Effector CD4-positive, alpha-beta T cell (primary cell): ENCODE data around the gene PIEZO1.

Source experiments
- DNase-seq: peaks from one replicate; pipeline ENCODE4 v3.0.0-alpha.2; 2020

Gene PIEZO1

DNA sequence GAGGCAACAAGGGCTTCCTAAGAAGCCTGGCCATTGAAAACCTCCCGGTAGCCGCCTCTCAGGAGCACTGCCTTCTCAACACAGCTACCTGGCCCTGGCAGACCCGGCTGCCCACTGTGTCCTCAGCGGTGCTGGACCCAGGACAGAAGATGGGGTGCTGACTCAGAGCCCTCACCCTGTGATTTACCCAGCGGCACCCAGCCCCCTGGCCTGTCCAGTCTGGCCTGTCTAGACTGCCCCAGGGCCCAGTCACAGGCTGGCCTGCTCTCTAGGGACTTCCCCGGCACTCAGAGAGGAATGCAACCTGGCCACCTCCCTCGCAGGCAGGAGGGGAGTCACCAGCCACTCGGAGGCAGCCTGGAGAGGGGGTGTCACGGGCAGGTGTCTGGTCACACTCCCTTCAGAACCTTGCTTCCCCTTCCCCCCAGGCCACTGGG lies 20.1 kb downstream of the PIEZO1 start:
- no peak for DNase-seq

DNA sequence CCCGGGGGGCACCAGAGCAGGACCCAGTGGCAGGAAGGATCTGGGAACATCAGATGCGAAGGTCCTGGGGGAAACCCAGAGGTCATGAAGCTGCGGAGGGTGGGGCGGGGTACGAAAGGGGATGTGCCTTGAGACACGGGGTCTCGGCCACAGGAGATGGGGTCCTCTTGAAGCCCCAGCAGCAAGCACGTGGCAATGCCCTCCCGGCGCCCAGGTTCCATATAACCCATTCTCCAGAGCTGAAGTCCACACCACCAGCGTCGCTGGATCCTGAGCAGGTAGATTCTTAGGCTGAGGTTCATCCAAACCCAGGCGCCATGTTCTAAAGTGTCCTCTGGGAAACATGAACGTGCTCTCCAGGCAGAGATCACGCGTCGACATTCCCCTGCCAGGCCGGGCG lies 20.9 kb downstream of the PIEZO1 start:
- no peak for DNase-seq

DNA sequence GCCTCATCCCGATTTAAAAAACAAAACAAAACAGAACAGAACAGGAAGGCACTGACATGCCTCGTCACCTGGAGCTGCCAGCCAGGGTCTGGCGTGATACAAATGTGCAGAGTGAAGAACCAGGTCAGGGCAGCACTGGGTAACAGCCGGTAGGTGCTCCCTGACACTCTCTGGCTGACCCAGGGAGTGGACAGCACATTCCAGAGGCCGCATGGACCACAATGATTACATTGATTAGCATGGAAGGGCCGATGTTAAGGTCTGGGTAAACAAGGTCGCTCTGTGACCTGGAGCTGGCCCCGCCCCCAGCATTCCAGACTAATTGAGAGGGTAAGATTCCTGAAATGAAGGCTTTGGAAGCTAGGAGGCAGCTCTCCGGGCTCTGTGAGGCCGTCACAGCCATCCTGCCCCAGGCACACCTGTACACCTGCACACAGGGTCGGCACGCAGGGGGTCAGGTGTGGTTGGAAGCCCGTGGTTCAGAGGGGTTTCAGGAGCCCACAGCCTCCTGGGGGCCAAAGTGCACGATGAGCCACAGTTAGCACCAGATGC lies 21.4 kb downstream of the PIEZO1 start:
- DNase-seq: no peak

DNA sequence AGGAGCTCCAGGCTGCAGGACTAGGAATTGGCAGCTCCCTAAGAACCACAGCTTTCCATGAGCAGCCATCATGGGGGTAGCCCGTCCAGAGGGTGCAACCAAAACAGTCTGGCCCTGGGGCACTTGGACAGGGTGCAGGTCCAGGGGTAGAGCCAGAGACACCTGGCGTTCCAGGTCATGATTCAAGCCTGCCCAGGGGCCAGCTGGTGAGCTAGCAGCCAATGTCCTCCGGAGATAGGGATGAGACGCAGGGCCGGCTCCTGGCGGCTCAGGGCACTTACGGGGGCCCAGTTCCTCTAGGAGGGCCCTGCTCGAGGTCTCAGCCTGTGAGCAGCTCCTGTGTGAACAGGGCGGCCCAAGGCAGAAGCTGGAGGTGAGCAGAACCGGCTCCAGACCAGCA lies 22.1 kb downstream of the PIEZO1 start:
- no peak for DNase-seq

DNA sequence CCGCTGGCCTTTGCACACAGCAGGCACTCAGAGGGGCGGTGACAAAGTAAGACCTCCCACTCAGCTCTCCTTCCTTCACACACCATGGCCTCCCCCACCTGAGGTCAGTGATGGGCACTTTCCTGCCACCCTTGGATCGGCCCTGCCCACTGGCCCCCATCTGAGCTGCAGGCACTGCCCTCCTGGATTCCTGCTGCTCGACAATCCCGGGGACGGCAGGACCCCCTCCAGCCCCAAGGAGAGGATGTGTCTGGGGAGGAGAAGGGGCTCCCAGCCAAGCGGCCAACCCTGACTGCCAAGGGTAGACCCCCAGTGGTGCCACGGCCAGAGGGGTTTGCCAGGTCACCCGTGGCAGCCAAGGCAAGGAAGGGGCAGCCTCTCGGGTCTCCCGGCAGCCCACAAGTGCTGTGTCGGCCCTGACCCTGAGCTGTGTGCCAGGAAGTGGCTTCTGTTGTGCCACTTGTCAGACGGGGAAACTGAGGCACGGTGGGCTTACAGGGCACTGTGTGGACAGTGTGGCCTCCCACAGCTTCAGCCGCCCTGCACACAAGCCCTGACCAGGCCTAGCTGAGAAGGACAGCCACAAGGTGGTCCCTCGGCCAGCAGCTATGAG lies 22.7 kb downstream of the PIEZO1 start:
- DNase-seq: no peak

DNA sequence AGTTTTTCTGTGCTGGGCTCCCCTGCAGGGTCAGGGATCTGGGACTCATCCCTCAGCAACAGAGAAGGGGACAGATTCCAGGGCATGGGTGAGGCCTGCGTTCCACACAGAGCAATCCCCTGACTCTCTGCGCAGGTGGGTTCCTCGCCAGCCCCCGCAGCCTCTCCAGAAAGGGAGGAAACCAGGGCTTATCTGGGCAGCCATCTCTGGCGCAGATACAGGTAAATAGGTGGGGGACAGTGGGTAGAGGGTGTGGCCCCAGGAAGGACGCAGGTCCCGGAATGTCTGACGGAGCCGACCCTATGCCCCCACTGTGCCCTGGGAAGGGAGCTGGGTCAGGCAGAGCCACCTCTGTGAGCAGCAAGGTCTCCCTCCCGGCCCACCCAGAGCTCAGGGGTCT lies 23.2 kb downstream of the PIEZO1 start:
- no peak for DNase-seq

DNA sequence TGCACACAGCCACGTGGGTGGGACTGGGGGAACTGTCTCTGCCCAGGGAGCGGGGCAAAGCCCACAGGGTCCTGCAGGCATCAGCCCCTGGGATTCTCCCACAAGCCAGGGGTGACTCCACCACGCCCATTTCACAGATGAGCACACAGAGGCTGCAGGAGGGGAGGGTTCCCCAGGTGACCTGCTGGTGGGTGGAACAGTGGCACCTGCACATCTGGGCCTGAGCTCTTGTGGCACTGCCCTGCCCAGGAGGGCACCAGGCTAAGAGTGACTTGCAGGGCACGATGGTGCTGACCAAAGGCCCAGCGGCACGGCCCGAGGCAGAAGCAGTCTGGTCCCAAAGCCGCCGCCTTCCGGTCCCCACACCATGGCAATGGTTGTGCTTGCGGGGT lies 23.9 kb downstream of the PIEZO1 start:
- DNase-seq: no peak

DNA sequence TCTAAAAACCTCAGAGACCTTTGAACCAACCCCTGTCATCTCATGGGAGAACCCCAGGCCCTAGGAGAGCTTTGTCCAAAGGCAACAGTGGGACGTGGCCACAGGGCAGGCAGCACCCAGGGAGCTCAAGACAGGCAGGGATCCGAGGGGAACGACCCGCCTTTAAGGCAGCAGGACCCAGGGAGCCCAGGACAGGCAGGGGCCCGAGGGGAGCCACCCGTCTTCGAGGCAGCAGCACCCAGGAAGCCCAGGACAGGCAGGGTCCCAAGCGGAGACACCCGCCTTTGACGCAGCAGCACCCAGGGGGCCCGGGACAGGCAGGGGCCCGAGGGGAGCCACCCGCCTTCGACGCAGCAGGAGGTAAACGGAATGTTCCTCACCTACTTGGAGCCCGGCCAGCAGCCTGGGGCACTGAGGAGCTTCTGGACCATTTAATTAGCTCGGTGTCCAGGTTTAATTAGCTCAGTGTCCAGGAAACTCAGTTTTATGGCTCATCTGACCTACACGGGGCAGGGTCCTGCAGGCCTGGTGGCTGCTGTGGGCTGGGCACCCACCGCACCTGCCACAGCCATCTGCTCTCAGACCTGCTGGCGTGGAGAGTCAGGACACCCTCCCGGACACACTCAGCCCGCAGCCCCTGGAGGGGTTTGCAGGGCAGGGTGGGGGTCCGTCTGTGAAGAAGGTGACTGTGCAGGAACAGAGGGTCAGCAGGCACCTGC lies 24.4 kb downstream of the PIEZO1 start:
- no peak for DNase-seq

DNA sequence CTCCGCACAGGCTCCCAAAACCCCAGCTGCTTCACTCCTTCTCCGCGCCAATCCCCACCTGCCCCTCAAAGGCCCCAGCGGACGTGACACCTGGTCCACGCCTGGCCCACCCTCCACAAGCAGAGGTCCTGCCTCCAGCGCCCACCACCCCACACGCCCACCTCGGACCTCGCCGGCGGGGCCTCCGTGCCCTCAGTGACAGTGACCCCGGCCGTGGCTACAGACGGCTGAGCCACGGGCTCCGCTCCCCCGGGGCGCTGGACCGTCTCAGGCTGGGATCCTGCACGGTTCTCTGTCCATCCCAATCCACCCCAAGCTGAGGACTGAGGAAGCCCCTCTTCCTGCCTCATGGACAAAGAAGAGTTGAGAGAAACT lies 25.1 kb downstream of the PIEZO1 start:
- no peak for DNase-seq

DNA sequence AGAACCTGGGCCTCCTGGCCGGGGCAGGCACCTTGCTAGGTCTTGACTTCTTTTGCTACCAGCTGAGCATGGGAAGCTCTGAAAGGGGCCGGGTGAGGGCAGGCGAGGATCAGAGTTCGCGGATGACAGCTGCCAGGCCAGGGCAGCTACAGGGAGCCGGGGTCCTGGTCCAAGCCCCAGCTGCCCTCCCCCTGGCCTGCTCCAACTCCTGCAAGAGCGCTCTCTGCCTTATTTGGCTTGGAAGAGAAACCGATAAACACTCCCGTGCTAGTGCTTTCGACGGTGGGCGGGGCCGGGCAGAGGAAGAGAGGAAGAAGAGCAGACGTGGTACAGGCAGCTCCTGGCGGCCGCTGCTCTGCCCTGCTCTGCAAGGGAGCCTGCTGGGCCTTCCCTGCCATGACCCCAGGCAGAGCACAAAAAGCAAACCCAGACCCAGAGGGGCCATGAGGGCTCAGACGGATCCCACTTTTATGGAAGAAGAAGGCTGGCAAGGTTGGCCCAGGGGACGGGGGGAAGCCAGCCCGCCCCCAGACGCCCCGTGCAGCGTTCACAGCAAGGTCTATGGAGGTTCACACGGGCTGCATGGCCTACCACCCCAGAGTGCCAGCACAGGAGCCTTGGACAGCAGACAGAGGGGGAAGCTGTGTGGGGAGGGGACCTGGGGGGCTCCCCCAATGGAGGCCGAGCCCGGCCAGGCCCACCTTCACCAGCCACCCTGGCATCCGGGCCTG lies 25.6 kb downstream of the PIEZO1 start:
- peak; percentile 34 for DNase-seq

DNA sequence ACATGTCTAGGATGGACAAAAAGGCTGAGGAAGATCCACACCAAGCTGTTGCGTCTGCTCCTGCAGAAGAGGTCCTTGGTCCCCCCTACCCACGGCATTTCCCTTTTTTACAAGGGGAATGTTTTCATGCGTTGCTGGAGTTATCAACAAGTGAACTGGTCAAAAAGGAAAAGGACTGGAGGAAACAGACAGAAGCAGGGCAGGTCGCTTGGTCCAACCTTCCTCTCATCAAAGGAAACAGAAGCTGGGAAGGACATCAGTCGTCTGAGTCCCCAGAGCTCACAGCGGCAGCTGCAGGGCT lies 26.1 kb downstream of the PIEZO1 start:
- DNase-seq: no peak

DNA sequence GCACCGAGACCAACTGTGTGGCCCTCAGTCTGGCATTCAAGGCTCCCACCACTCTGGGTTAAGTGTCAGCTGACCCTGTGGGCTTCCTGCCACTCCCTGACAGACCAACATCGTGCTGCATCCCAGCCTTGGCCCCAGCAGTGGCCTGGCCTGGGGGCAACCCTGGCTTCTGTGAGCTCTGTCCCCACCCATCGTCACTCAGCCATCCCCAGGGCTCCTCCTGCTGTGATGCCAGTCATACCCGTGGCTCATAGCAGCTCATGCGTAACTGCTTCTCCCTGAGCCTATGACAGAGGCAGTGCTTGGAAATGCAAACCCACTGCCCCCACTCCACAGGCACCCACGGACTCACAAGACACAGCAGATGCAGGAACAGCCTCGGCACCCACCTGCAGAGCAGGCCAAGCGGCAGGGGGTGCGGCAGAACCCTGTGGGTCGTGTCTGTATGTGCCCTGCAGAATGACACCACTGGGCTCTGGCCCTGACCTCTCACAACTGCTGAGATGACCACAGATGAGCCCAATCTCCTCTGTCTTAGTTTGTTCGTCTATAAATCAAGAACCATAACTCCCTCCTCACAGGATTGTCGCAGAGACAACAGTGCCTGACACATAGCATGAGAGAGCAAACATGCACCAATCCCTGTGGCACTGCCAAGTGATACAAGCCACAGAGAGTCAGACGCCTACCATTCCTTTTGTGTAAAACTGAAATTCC lies 26.6 kb downstream of the PIEZO1 start:
- DNase-seq: no peak

DNA sequence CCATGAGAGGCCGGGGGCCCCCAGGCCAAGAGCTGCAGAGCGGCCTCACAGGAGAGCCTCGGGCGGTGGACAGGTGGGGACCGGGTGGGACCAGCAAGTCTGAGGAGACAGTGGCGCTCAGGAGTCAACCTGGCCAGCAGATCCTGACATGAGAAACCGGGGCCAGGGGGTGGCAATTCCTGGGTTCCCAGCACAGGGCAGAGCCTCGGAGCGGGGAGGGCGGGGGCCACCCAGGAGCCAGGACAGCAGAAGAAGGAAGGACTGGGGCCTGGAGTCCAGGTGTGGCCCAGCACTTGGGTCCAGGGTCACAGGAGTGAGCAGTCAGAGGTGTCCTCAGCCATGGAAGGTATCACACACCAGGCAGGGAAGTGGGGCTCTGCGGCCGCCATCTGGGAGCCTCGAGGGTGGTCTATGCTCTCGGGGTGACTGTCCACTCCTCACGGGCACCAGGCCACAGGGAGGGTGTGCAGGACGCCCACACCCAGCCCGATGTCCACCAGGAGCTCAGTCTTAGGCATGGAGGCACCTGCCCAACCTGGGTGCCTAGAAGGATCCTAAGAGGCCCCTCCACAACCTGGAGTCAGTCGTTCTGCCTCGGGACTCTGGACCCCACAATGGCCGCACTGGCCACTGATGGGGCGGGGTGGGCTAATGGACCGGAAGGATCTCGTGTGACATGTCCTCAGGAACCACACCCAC lies 29.1 kb downstream of the PIEZO1 start:
- DNase-seq: no peak

DNA sequence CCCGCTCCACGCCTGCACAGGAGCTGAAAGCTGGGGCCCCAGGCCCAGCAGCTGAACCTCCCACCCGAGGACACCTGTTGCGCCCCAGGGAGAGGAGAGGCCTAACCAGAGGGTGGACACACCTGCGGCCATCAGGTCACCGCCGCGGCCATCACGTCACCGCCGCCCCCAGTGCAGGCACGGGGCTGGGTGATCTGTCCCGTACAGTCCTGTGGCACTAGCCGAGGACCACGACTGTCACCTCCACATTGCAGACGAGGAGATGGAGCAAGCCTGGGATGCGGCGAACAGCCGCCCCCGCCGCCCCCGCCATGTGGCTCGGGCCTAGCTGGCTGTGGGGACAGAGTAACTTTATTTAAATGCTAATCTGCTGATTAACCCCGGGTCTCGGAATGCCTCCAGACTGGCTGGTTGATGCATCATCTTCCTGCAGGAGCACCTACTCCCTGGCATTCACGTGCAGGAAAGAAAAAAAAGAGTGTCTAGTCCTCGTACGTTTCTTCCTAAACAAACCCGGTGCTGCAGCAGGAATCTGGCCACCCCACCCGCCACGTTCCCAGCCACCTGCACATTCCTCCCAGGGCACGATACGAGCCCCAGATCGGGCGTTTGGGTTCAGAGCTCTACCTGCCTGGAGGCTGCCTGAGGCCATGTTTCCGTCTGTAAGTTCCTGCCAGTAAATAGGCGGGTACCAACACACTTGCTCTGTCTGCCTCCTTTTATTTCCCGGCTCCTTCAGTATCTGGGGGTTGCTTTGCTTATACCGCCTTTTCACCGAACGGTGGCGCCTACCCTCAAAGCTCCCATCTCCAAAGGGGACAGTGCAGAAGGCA lies 29.9 kb downstream of the PIEZO1 start:
- DNase-seq: no peak

DNA sequence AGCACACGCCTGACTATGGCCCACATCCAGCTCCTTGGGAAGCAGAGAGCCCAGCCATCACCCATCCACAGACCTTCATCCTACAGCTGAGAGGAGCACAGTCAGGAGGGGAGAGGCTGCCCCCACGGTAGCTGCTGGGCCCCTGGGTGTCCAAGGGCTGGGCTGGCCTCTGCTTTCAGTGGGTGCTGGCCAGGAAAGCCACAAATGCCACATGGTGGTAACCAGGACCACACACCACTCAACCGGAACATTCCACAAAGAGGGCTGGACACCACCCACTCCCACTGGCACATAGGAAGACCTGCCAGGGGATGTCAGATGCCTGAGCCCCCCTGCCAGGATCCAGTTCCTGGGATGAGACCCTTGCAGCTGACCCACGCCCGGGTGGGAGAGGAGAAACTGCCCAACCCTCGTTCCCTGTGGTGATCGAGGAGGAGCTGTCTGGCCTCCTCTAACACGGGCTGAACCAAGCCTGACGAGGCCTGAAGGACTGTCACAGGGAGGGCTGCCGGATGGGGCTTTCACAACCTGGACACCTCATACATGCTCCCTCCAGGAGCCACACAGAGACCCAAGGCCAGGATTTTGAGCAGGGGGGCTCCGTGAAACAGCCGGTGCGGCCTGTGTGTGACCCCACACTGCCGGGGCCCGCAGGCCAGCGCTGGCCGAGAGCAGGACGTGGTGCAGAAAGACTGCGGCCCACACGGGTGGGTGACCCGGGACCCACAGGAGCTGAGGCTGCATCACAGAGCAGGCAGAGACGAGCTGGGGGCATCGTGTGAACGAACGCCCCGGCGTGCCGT lies 30.7 kb downstream of the PIEZO1 start:
- no peak for DNase-seq

DNA sequence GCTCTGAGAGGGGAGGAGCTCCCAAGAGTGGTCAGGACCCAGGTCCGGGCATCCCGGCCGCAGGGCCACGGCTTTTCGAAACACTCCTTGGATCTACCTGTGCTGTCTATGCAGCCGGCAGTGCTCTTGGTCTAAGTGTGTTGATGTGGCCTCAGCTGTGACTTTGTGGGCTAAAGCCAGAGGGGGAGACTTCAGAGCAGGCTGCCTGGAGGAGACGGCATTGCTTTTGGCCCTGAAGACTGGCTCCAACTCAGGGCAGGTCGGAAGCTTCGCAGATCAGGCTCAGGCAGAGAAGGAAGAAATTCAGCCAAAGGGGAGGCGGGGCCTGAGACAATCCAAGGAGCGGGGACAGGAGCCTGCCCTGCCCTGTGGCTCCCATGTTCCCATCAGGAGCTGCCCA lies 31.4 kb downstream of the PIEZO1 start:
- no peak for DNase-seq

DNA sequence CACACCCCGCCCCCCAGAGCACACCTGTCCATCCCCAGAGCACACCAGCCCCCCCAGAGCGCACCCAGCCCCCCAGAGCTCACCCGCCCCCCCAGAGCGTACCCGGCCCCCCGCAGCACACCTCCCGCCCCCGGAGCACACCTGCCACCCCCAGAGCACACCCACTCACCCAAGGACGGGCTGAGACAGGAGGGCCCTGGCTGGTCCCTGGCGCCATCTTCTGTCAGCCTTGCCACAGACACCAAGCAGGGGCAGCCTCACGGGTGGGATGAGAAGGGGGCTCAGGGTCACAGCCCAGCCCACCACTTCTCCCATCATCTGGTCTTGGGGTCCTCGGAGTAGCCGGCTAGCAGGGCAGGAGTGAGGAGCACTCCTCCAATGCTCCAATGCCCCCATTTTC lies 31.8 kb downstream of the PIEZO1 start:
- no peak for DNase-seq

DNA sequence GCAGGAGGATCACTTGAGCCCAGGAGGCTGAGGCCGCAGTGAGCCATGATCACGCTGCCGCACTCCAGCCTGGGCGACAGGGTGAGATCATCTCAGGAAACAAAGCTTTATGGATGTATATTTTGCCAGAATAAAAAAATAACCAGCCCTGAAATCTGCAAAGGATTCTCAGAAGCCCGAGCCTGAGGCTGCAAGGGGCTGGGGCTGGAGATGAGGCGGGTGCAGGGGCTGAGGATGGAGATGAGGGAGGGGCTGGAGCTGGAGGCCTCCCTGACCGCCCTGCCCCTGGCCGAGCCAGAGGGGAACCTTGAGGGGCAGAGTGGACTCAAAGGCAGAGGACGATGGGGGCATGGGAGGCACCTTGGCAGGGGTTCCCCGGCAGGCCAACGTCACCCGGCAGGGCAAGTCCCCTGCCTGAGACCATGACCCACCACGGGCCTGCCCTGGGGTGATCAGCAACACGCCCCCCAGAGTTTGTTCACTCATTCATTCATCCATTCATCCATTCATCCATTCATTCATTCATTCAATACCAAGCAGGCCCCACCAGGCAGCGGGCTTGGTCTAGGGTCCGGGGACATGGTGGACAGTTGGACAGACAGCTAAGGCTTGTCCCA lies 32.5 kb downstream of the PIEZO1 start:
- no peak for DNase-seq

DNA sequence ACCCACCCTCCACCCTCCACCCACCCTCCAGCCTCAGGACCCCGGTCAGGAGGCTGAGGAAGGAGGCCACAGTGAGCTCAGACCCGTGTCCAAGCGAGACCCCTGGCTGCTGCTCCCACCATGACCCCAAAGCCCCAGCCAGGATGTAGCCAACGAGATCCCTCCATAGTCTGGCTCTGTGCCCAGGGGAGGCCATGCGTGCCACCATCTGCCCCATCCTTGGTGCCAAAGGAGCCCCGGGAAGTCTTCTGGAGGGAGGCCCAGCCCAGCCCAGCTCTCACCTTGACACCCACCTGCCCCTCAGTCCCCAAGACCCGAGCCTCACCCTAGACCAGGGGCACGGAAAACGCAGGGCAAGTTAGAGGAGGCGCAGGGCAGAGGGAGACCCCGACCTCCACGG lies 34.2 kb downstream of the PIEZO1 start:
- no peak for DNase-seq

DNA sequence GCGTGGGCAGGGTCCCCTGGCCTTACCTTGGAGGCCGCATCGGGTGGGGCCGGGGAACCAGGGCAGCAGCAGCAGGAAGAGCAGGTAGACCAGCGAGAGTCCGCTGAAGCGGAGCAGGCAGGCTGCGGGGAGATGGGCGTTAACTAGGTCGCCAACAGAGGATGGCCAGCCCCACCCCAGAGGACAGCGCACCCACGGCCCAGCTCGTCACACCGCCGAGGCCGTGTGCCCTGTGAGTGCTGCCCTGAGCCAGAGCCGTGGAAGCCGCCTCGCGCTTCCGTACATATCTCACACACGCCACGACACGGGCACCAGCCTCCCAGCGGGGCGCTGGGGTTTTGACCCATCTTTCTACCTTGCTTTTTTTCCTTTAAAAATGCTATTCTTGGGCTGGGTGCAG lies 35.7 kb downstream of the PIEZO1 start:
- no peak for DNase-seq

DNA sequence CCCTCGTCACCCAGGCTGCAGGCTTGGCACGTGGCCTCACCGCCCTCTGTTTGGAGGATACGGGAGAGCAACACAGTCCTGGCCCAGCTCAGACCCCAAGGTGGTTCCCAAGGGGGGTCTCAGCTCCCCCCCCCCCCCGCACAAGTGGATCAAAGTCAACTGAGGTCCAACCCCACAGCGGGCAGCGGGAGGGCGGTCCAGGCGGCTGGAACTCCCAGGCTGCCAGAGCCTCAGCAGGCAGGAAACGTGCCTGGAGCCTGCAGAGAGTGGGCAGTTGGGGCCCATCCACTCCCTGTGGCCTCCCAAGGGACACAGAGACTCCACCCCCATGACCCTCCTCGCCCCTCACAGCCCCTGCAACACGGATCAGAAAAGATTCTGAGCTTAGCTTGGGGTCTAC lies 36.7 kb downstream of the PIEZO1 start:
- no peak for DNase-seq
